Smooth muscle cell (in vitro differentiated cells): Measurements from ENCODE around the gene CYP11A1. TPM values are rescaled to one million over a fixed set of nuclear protein-coding genes. Genes with fewer than 3 reads are reported as not detected.
A peak's percentile ranks its signal among the peaks of the same experiment; 100 is the strongest.

Experiments
- DNase-seq: peaks from one replicate; lab custom pipeline; 2025; ENCODE audit not compliant: unreplicated experiment; lab: John Stamatoyannopoulos, UW
- H2AFZ ChIP-seq: fragments of 200-600 bp; sonication (generic); 2 replicates; pipeline ENCODE4 v1.6.0; 2016; ENCODE audit warnings: antibody characterized with exemption, low read depth, mild to moderate bottlenecking
- H3F3A ChIP-seq: fragments of 200-600 bp; sonication (generic); 2 replicates; pipeline ENCODE4 v1.6.0; 2017; ENCODE audit warnings: antibody characterized with exemption, low read depth
- H3K27ac ChIP-seq: fragments of 200-600 bp; sonication (generic); 2 replicates; pipeline ENCODE4 v1.5.1; 2016; ENCODE audit warnings: low read depth, mild to moderate bottlenecking
- H3K27me3 ChIP-seq: fragments of 200-600 bp; sonication (generic); 2 replicates; pipeline ENCODE4 v1.6.1; 2016; ENCODE audit warnings: low read depth, mild to moderate bottlenecking
- H3K36me3 ChIP-seq: fragments of 200-600 bp; sonication (generic); 2 replicates; pipeline ENCODE4 v1.5.1; 2016; ENCODE audit warnings: low read depth
- H3K4me1 ChIP-seq: fragments of 200-600 bp; sonication (generic); 2 replicates; pipeline ENCODE4 v1.5.1; 2016; ENCODE audit warnings: low read depth
- H3K4me2 ChIP-seq: fragments of 200-600 bp; sonication (generic); 2 replicates; pipeline ENCODE4 v1.6.0; 2016; ENCODE audit warnings: mild to moderate bottlenecking
- H3K4me3 ChIP-seq: fragments of 200-600 bp; sonication (generic); 2 replicates; pipeline ENCODE4 v1.5.1; 2016; ENCODE audit warnings: mild to moderate bottlenecking
- H3K79me2 ChIP-seq: fragments of 200-600 bp; sonication (generic); 2 replicates; pipeline ENCODE4 v1.6.0; 2016; ENCODE audit warnings: low read depth, mild to moderate bottlenecking
- H3K9ac ChIP-seq: fragments of 200-600 bp; sonication (generic); 2 replicates; pipeline ENCODE4 v1.6.0; 2016; ENCODE audit warnings: low read depth
- H3K9me3 ChIP-seq: fragments of 200-600 bp; sonication (generic); replicated peaks from 2 replicates; pipeline ENCODE4 v1.5.1; 2016; ENCODE audit warnings: low read depth
- H4K20me1 ChIP-seq: fragments of 200-600 bp; sonication (generic); 2 replicates; pipeline ENCODE4 v1.6.0; 2016; ENCODE audit warnings: low read depth
- WGBS: methylation state at CpG from one replicate; pipeline ENCODE4 v1.1.7; 2016; ENCODE audit warnings: low lambda C conversion rate; 5-methylcytosine and 5-hydroxymethylcytosine counted together
- polyA plus RNA-seq: library from polyadenylated mRNA; unstranded; fragments of >200 nt; fragmentation: Nextera tagmentation; extraction: Ambion mirVana; gene quantifications from 2 replicates; pipeline ENCODE4 v1.2.1, GENCODE V29; 2016
- total RNA-seq: library from RNA; depleted of rRNA; stranded (reverse); fragments of >200 nt; gene quantifications from 2 replicates; pipeline ENCODE4 v1.2.3, GENCODE V29; 2014
- TF ChIP-seq, protein P1 (sequence below): fragments of 200-600 bp; sonication (generic); IDR thresholded peaks from 2 replicates; pipeline ENCODE4 v1.5.1; 2017; ENCODE audit warnings: borderline replicate concordance, mild to moderate bottlenecking, antibody characterized with exemption; ENCODE audit not compliant: insufficient read depth, poor library complexity, severe bottlenecking

The CYP11A1 gene
- total and polyA plus RNA-seq, 2 experiments from 2014 or later: 3.5 to 6.6 TPM

DNA sequence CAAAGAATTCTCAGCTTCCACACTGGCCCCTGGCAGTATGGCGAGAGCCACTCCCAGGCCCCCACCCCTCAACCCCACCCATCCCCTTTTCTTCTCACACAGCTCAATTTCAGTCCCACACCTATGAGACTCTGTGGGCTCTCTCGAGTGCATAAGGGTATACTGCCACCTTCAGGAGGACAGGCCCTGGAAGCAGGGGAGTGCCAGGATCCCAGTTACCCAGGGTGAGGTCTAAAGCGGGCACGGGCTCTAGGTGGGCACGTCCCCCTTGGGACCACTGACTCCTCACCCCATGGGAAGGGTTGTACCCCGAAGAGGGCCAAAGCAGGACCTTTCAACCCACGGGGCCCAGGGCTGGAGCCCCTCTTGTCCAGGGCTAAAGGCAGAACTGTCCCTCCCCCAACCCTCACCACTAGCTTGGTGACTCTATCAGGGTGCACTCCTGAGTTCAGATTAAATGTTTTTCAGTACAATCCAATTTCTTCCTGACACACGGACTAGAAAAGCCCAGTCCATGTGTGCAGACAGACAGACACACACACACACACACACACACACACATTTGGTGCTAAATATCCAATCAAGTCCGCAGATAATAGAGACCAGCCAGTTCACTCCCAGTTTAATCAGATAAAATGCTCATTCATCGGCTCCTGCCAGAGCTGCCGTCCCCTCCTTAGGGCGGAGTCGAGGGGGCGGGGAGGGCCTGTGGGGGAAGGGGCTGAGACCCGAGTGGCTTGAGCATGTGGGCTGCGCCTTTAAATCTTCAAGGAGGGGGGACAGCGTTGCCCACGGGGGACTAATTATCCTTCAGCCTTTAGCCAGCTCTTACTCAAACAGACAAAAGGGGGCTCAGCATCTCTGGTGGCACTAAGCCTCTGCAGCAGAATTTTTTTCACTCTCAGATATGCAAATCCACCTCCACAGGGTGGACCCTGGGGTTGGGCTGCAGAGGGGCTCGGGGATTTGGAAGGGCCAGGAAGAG, 59.3 kb downstream of the CYP11A1 start:
- H3K36me3 ChIP-seq: no peaks in the 10 kb centered on the region
- H3K27me3 ChIP-seq: no peaks in the 10 kb centered on the region
- DNase-seq: peak; percentile 13
- no peaks in the 10 kb centered on the region for H3F3A ChIP-seq
- H3K79me2 ChIP-seq: no peaks in the 10 kb centered on the region
- 17% methylated on average over 19 of the region's 19 CpGs for WGBS
- no peaks in the 10 kb centered on the region for H3K9me3 ChIP-seq
- H3K9ac ChIP-seq: no peak overlapping the region
- H2AFZ ChIP-seq: no peak overlapping the region
- H3K4me2 ChIP-seq: peak overlapping the region; percentile 33
- TF ChIP-seq, protein P1, sequence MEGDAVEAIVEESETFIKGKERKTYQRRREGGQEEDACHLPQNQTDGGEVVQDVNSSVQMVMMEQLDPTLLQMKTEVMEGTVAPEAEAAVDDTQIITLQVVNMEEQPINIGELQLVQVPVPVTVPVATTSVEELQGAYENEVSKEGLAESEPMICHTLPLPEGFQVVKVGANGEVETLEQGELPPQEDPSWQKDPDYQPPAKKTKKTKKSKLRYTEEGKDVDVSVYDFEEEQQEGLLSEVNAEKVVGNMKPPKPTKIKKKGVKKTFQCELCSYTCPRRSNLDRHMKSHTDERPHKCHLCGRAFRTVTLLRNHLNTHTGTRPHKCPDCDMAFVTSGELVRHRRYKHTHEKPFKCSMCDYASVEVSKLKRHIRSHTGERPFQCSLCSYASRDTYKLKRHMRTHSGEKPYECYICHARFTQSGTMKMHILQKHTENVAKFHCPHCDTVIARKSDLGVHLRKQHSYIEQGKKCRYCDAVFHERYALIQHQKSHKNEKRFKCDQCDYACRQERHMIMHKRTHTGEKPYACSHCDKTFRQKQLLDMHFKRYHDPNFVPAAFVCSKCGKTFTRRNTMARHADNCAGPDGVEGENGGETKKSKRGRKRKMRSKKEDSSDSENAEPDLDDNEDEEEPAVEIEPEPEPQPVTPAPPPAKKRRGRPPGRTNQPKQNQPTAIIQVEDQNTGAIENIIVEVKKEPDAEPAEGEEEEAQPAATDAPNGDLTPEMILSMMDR: peak; percentile 69
- H3K4me3 ChIP-seq: no peak overlapping the region
- H4K20me1 ChIP-seq: no peaks in the 10 kb centered on the region
- no peak overlapping the region for H3K27ac ChIP-seq
- H3K4me1 ChIP-seq: peaks cover 50% of the 10 kb centered on the region

DNA sequence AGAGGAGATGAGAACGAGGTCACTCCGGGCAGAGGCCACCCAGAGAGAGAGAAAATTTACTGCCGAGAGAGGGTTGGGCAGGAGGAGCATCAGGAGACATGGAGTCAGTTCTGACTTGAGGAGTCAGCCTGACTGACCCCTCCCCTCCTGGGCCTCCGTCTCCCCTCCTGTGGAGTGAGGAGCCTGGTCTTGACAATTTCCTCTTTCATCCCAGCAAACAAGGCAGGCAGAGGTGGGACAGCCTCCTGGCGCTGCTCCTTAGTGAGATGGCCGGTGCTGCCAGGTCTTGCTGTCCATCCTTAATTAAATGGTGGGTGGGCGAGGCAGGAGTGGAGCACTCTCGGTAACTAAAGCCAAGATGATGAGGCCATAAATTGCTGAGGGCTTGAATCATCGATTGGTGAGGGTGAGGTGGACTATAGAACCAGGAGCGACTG, 60.6 kb downstream of the CYP11A1 start:
- TF ChIP-seq, protein P1: no peak
- H3K27ac ChIP-seq: no peak overlapping the region
- DNase-seq: no peak
- H3F3A ChIP-seq: no peaks in the 10 kb centered on the region
- H2AFZ ChIP-seq: no peak overlapping the region
- no peak overlapping the region for H3K4me3 ChIP-seq
- H3K36me3 ChIP-seq: no peaks in the 10 kb centered on the region
- no peaks in the 10 kb centered on the region for H3K27me3 ChIP-seq
- no peaks in the 10 kb centered on the region for H4K20me1 ChIP-seq
- H3K9ac ChIP-seq: no peak overlapping the region
- WGBS: 31% methylated on average over 10 of the region's 10 CpGs
- no peaks in the 10 kb centered on the region for H3K79me2 ChIP-seq
- peak overlapping the region; percentile 40 for H3K4me2 ChIP-seq
- no peaks in the 10 kb centered on the region for H3K9me3 ChIP-seq
- peaks cover 61% of the 10 kb centered on the region for H3K4me1 ChIP-seq

DNA sequence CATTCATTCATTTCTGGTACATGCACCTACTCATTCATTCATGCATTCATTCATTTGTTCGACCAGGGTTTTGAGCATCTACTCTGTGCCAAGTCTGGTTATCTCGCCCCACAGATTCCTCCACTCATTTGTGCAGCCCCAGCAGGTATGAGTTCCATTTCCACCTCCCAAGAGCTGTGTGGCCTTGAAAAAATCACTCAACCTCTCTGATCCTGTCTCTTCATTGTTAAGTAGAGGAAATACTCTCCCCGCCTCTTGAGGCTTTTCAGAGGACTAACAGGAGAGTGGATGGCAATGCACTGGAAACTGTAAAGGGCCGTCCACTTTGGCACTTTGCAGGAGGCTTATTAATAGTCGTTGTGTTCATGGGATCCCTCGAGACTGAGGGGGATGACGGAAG, 61.8 kb downstream of the CYP11A1 start:
- 89% methylated on average over 7 of the region's 7 CpGs for WGBS
- H3K27me3 ChIP-seq: no peaks in the 10 kb centered on the region
- no peak for DNase-seq

More for the DNA sequence above, 61.8 kb downstream of the CYP11A1 start:
- no peak overlapping the region for H3K27ac ChIP-seq
- H4K20me1 ChIP-seq: no peaks in the 10 kb centered on the region
- no peaks in the 10 kb centered on the region for H3K9me3 ChIP-seq
- no peak overlapping the region for H3K4me2 ChIP-seq
- peaks cover 61% of the 10 kb centered on the region for H3K4me1 ChIP-seq
- no peaks in the 10 kb centered on the region for H3K79me2 ChIP-seq
- H3K36me3 ChIP-seq: no peaks in the 10 kb centered on the region
- no peak overlapping the region for H3K4me3 ChIP-seq
- TF ChIP-seq, protein P1: no peak
- no peaks in the 10 kb centered on the region for H3F3A ChIP-seq
- H3K9ac ChIP-seq: no peak overlapping the region
- no peak overlapping the region for H2AFZ ChIP-seq
